ENCODE data around the gene FHAD1. TPM values are rescaled to one million over a fixed set of nuclear protein-coding genes. Genes with fewer than 3 reads are reported as not detected.

The FHAD1 gene
- total RNA-seq, 1 donor from 2014 or later, result 2.1 TPM

- peaks cover 0 to 10% (median 9%) of the 10 kb centered on the region in 3 donors for H3K27me3 ChIP-seq (ENCODE audit: control insufficient read depth in 3 of 3, insufficient read depth in 3 of 3, low read length in 3 of 3)
- H3K27ac ChIP-seq (ENCODE audit: low read depth, low read length), result no peak overlapping the region
- H3K4me3 ChIP-seq (ENCODE audit: low read length in 3 of 3), result no peak overlapping the region
- no peaks in the 10 kb centered on the region for H3K9me3 ChIP-seq (ENCODE audit: control insufficient read depth in 3 of 3, low read length in 3 of 3)
- H3K36me3 ChIP-seq (ENCODE audit: control insufficient read depth in 3 of 3, insufficient read depth in 3 of 3, low read length in 3 of 3), result no peaks in the 10 kb centered on the region
- no peaks in the 10 kb centered on the region for H3K4me1 ChIP-seq (ENCODE audit: control insufficient read depth in 3 of 3, insufficient read depth in 3 of 3, low read length in 3 of 3)
- H3K9ac ChIP-seq (ENCODE audit: low read depth in 1 of 3, low read length in 3 of 3), result no peak overlapping the region
Measured at GRCh38 chr1:15282810-15283474, 35.9 kb downstream of the FHAD1 start.

GRCh38 chr1:15283526-15283925 is 36.5 kb downstream of the FHAD1 start:
- H3K9me3 ChIP-seq (ENCODE audit: control insufficient read depth in 3 of 3, low read length in 3 of 3), result no peaks in the 10 kb centered on the region
- no peak overlapping the region for H3K9ac ChIP-seq (ENCODE audit: low read depth in 1 of 3, low read length in 3 of 3)
- H3K27ac ChIP-seq (ENCODE audit: low read depth, low read length), result no peak overlapping the region

GRCh38 chr1:15286452-15286851 is 39.4 kb downstream of the FHAD1 start:
- Histone ChIP-seq H3K27me3 (ENCODE audit: control insufficient read depth in 3 of 3, insufficient read depth in 3 of 3, low read length in 3 of 3) (peaks cover 0 to 14% (median 7%) of the 10 kb centered on the region in 3 donors), H3K4me3 (ENCODE audit: low read length in 3 of 3) (no peak overlapping the region), H3K9ac (ENCODE audit: low read depth in 1 of 3, low read length in 3 of 3) (no peak overlapping the region), H3K9me3 (ENCODE audit: control insufficient read depth in 3 of 3, low read length in 3 of 3) (peaks cover 0 to 1% (median under 1%) of the 10 kb centered on the region in 3 donors), H3K27ac (ENCODE audit: low read depth, low read length) (no peak overlapping the region), H3K4me1 (ENCODE audit: control insufficient read depth in 3 of 3, insufficient read depth in 3 of 3, low read length in 3 of 3) (no peaks in the 10 kb centered on the region), H3K36me3 (ENCODE audit: control insufficient read depth in 3 of 3, insufficient read depth in 3 of 3, low read length in 3 of 3) (no peaks in the 10 kb centered on the region)

More at GRCh38 chr1:15283526-15283925, 36.5 kb downstream of the FHAD1 start:
- H3K36me3 ChIP-seq (ENCODE audit: control insufficient read depth in 3 of 3, insufficient read depth in 3 of 3, low read length in 3 of 3), result no peaks in the 10 kb centered on the region
- H3K4me3 ChIP-seq (ENCODE audit: low read length in 3 of 3), result no peak overlapping the region
- H3K4me1 ChIP-seq (ENCODE audit: control insufficient read depth in 3 of 3, insufficient read depth in 3 of 3, low read length in 3 of 3), result no peaks in the 10 kb centered on the region
- peaks cover 0 to 14% (median 13%) of the 10 kb centered on the region in 3 donors for H3K27me3 ChIP-seq (ENCODE audit: control insufficient read depth in 3 of 3, insufficient read depth in 3 of 3, low read length in 3 of 3)

- Histone ChIP-seq H3K27ac (ENCODE audit: low read depth, low read length) (no peak overlapping the region), H3K4me1 (ENCODE audit: control insufficient read depth in 3 of 3, insufficient read depth in 3 of 3, low read length in 3 of 3) (no peaks in the 10 kb centered on the region), H3K4me3 (ENCODE audit: low read length in 3 of 3) (no peak overlapping the region), H3K36me3 (ENCODE audit: control insufficient read depth in 3 of 3, insufficient read depth in 3 of 3, low read length in 3 of 3) (no peaks in the 10 kb centered on the region), H3K9me3 (ENCODE audit: control insufficient read depth in 3 of 3, low read length in 3 of 3) (peaks cover 0 to 5% (median 4%) of the 10 kb centered on the region in 3 donors), H3K9ac (ENCODE audit: low read depth in 1 of 3, low read length in 3 of 3) (no peak overlapping the region), H3K27me3 (ENCODE audit: control insufficient read depth in 3 of 3, insufficient read depth in 3 of 3, low read length in 3 of 3) (peaks cover 0 to 14% (median 7%) of the 10 kb centered on the region in 3 donors)
Measured at GRCh38 chr1:15287035-15287979, 40.3 kb downstream of the FHAD1 start.

GRCh38 chr1:15288173-15288926 is 41.3 kb downstream of the FHAD1 start:
- Histone ChIP-seq H3K36me3 (ENCODE audit: control insufficient read depth in 3 of 3, insufficient read depth in 3 of 3, low read length in 3 of 3) (no peaks in the 10 kb centered on the region), H3K9ac (ENCODE audit: low read depth in 1 of 3, low read length in 3 of 3) (no peak overlapping the region), H3K27me3 (ENCODE audit: control insufficient read depth in 3 of 3, insufficient read depth in 3 of 3, low read length in 3 of 3) (peaks cover 0 to 14% (median 7%) of the 10 kb centered on the region in 3 donors), H3K27ac (ENCODE audit: low read depth, low read length) (no peak overlapping the region), H3K4me1 (ENCODE audit: control insufficient read depth in 3 of 3, insufficient read depth in 3 of 3, low read length in 3 of 3) (no peaks in the 10 kb centered on the region), H3K9me3 (ENCODE audit: control insufficient read depth in 3 of 3, low read length in 3 of 3) (peaks cover 0 to 5% (median 4%) of the 10 kb centered on the region in 3 donors), H3K4me3 (ENCODE audit: low read length in 3 of 3) (no peak overlapping the region)

GRCh38 chr1:15289251-15289651 is 42.2 kb downstream of the FHAD1 start:
- Histone ChIP-seq H3K9ac (ENCODE audit: low read depth in 1 of 3, low read length in 3 of 3) (no peak overlapping the region), H3K4me3 (ENCODE audit: low read length in 3 of 3) (no peak overlapping the region), H3K4me1 (ENCODE audit: control insufficient read depth in 3 of 3, insufficient read depth in 3 of 3, low read length in 3 of 3) (no peaks in the 10 kb centered on the region), H3K9me3 (ENCODE audit: control insufficient read depth in 3 of 3, low read length in 3 of 3) (peaks cover 0 to 5% (median 4%) of the 10 kb centered on the region in 3 donors), H3K36me3 (ENCODE audit: control insufficient read depth in 3 of 3, insufficient read depth in 3 of 3, low read length in 3 of 3) (no peaks in the 10 kb centered on the region), H3K27me3 (ENCODE audit: control insufficient read depth in 3 of 3, insufficient read depth in 3 of 3, low read length in 3 of 3) (peaks cover 0 to 14% (median 7%) of the 10 kb centered on the region in 3 donors), H3K27ac (ENCODE audit: low read depth, low read length) (no peak overlapping the region)

- H3K27ac ChIP-seq (ENCODE audit: low read depth, low read length), result no peak overlapping the region
Measured at GRCh38 chr1:15290382-15290781, 43.4 kb downstream of the FHAD1 start.

GRCh38 chr1:15295696-15296095 is 48.7 kb downstream of the FHAD1 start:
- Histone ChIP-seq H3K36me3 (ENCODE audit: control insufficient read depth in 3 of 3, insufficient read depth in 3 of 3, low read length in 3 of 3) (no peaks in the 10 kb centered on the region), H3K27ac (ENCODE audit: low read depth, low read length) (no peak overlapping the region)

More at GRCh38 chr1:15290382-15290781, 43.4 kb downstream of the FHAD1 start:
- Histone ChIP-seq H3K4me1 (ENCODE audit: control insufficient read depth in 3 of 3, insufficient read depth in 3 of 3, low read length in 3 of 3) (no peaks in the 10 kb centered on the region), H3K36me3 (ENCODE audit: control insufficient read depth in 3 of 3, insufficient read depth in 3 of 3, low read length in 3 of 3) (no peaks in the 10 kb centered on the region), H3K9ac (ENCODE audit: low read depth in 1 of 3, low read length in 3 of 3) (no peak overlapping the region), H3K9me3 (ENCODE audit: control insufficient read depth in 3 of 3, low read length in 3 of 3) (peaks cover 0 to 5% (median 4%) of the 10 kb centered on the region in 3 donors), H3K27me3 (ENCODE audit: control insufficient read depth in 3 of 3, insufficient read depth in 3 of 3, low read length in 3 of 3) (peaks cover 0 to 14% (median 7%) of the 10 kb centered on the region in 3 donors), H3K4me3 (ENCODE audit: low read length in 3 of 3) (no peak overlapping the region)

GRCh38 chr1:15296585-15297321 is 49.7 kb downstream of the FHAD1 start:
- Histone ChIP-seq H3K27me3 (ENCODE audit: control insufficient read depth in 3 of 3, insufficient read depth in 3 of 3, low read length in 3 of 3) (peaks cover 0 to 5% (median 0%) of the 10 kb centered on the region in 3 donors), H3K9ac (ENCODE audit: low read depth in 1 of 3, low read length in 3 of 3) (no peak overlapping the region), H3K4me1 (ENCODE audit: control insufficient read depth in 3 of 3, insufficient read depth in 3 of 3, low read length in 3 of 3) (no peaks in the 10 kb centered on the region), H3K36me3 (ENCODE audit: control insufficient read depth in 3 of 3, insufficient read depth in 3 of 3, low read length in 3 of 3) (no peaks in the 10 kb centered on the region), H3K9me3 (ENCODE audit: control insufficient read depth in 3 of 3, low read length in 3 of 3) (peaks cover 0 to 1% (median 0%) of the 10 kb centered on the region in 3 donors), H3K4me3 (ENCODE audit: low read length in 3 of 3) (no peak overlapping the region), H3K27ac (ENCODE audit: low read depth, low read length) (no peak overlapping the region)

More at GRCh38 chr1:15295696-15296095, 48.7 kb downstream of the FHAD1 start:
- Histone ChIP-seq H3K4me1 (ENCODE audit: control insufficient read depth in 3 of 3, insufficient read depth in 3 of 3, low read length in 3 of 3) (no peaks in the 10 kb centered on the region), H3K27me3 (ENCODE audit: control insufficient read depth in 3 of 3, insufficient read depth in 3 of 3, low read length in 3 of 3) (peaks cover 0 to 3% (median 0%) of the 10 kb centered on the region in 3 donors), H3K9me3 (ENCODE audit: control insufficient read depth in 3 of 3, low read length in 3 of 3) (peaks cover 0 to 5% (median 4%) of the 10 kb centered on the region in 3 donors), H3K9ac (ENCODE audit: low read depth in 1 of 3, low read length in 3 of 3) (no peak overlapping the region), H3K4me3 (ENCODE audit: low read length in 3 of 3) (no peak overlapping the region)
